ENCODE results near the gene LGALS3BP. TPM values are rescaled to one million over a fixed set of nuclear protein-coding genes. Genes with fewer than 3 reads are reported as not detected.

Gene LGALS3BP
- total and polyA plus RNA-seq, 2 of the 13 experiments (the other 11 are each of a cell fraction or from before 2014, with no cell fraction given), result 137 to 332 TPM

GRCh38 chr17:78979780-78980623, at the start of gene LGALS3BP (continued):
- TF ChIP-seq MED13 (CRISPR knock-in tag; IDR thresholded peaks at IDR 0.05), result no peak
- TF ChIP-seq ZNF441 (CRISPR knock-in tag; IDR thresholded peaks at IDR 0.05; ENCODE audit: borderline replicate concordance), result peak; percentile 67; the same call in 1 of the 2 replicates
- TF ChIP-seq ZFX (CRISPR knock-in tag; IDR thresholded peaks at IDR 0.05; ENCODE audit: low read depth), result peak; percentile 98
- no peak for TF ChIP-seq ZSCAN12 (CRISPR knock-in tag; IDR thresholded peaks at IDR 0.05)
- TF ChIP-seq DRAP1 (CRISPR knock-in tag; IDR thresholded peaks at IDR 0.05), result peak; percentile 96
- peak; percentile 67 for TF ChIP-seq STAT6 (CRISPR knock-in tag; IDR thresholded peaks at IDR 0.05; ENCODE audit: borderline replicate concordance)
- no peak for TF ChIP-seq HMG20A (CRISPR knock-in tag; IDR thresholded peaks at IDR 0.05; ENCODE audit: borderline replicate concordance)
- peak; percentile 58; the same call in 1 of the 2 replicates for TF ChIP-seq MTERF4 (CRISPR knock-in tag; IDR thresholded peaks at IDR 0.05)
- TF ChIP-seq ZNF234 (CRISPR knock-in tag; conservative IDR thresholded peaks at IDR 0.05), result no peak
- no peak for TF ChIP-seq ZNF800 (CRISPR knock-in tag; IDR thresholded peaks at IDR 0.05)
- no peak for TF ChIP-seq SNRNP70 (IDR thresholded peaks at IDR 0.05; ENCODE audit: low read depth, low read length)
- peak; percentile 99 for TF ChIP-seq POLR2AphosphoS5 (IDR thresholded peaks at IDR 0.05; ENCODE audit: low read depth, low read length)
- TF ChIP-seq MLLT10 (CRISPR knock-in tag; IDR thresholded peaks at IDR 0.05), result no peak; the same call in 1 of the 2 replicates
- TF ChIP-seq FUBP1 (CRISPR knock-in tag; IDR thresholded peaks at IDR 0.05; ENCODE audit: borderline replicate concordance), result 0 out of 2 replicates have a peak, but pooled peaks have one; percentile 65
- TF ChIP-seq ZNF549 (CRISPR knock-in tag; IDR thresholded peaks at IDR 0.05), result no peak
- TF ChIP-seq POLR2AphosphoS2 (IDR thresholded peaks at IDR 0.05; ENCODE audit: low read depth, low read length), result no peak
- peak; percentile 76 for TF ChIP-seq KMT2B (CRISPR knock-in tag; IDR thresholded peaks at IDR 0.05)
- peak; percentile 32; the same call in 1 of the 2 replicates for TF ChIP-seq NAIF1 (CRISPR knock-in tag; IDR thresholded peaks at IDR 0.05; ENCODE audit: borderline replicate concordance)
- no peak for TF ChIP-seq ZNF331 (CRISPR knock-in tag; IDR thresholded peaks at IDR 0.05)
- TF ChIP-seq MXD4 (CRISPR knock-in tag; IDR thresholded peaks at IDR 0.05), result peak; percentile 61
- peak; percentile 86 for TF ChIP-seq THAP11 (CRISPR knock-in tag; IDR thresholded peaks at IDR 0.05)
- TF ChIP-seq HDAC6 (IDR thresholded peaks at IDR 0.05; ENCODE audit: low read depth, low read length), result no peak

Measured in HepG2 (cell line).